IPS-20b (cell line): ENCODE results near the gene GNPTAB.

ENCODE experiments used
- H3K27ac ChIP-seq: one replicate; pipeline ENCODE4 v1.5.1; 2013; ENCODE audit warnings: low read length
- H3K27me3 ChIP-seq: 2 replicates; pipeline ENCODE4 v1.6.1; 2013; ENCODE audit warnings: mild to moderate bottlenecking, low read length, inconsistent platforms; ENCODE audit not compliant: insufficient read depth
- H3K36me3 ChIP-seq: 2 replicates; pipeline ENCODE4 v1.6.1; 2013; ENCODE audit warnings: low read depth, mild to moderate bottlenecking, inconsistent platforms, low read length, moderate library complexity; ENCODE audit not compliant: insufficient read depth
- H3K4me1 ChIP-seq: 2 replicates; pipeline ENCODE4 v1.6.1; 2013; ENCODE audit warnings: mild to moderate bottlenecking, control low read depth, inconsistent platforms, low read length, moderate library complexity; ENCODE audit not compliant: insufficient read depth
- H3K4me3 ChIP-seq: 2 replicates; pipeline ENCODE4 v1.5.1; 2013; ENCODE audit warnings: mild to moderate bottlenecking, low read length, inconsistent platforms
- H3K9ac ChIP-seq: 2 replicates; pipeline ENCODE4 v1.6.1; 2013; ENCODE audit warnings: low read depth, mild to moderate bottlenecking, inconsistent platforms, low read length, moderate library complexity
- H3K9me3 ChIP-seq: 2 replicates; pipeline ENCODE4 v1.6.1; 2013; ENCODE audit warnings: mild to moderate bottlenecking, low read depth, low read length, inconsistent platforms; ENCODE audit not compliant: insufficient read depth

The GNPTAB gene

GRCh38 chr12:101780599-101780998 lies 50.2 kb downstream of the GNPTAB start:
- Histone ChIP-seq H3K36me3 (peaks cover 67% of the 10 kb centered on the region), H3K4me1 (no peaks in the 10 kb centered on the region), H3K4me3 (no peak overlapping the region)

DNA sequence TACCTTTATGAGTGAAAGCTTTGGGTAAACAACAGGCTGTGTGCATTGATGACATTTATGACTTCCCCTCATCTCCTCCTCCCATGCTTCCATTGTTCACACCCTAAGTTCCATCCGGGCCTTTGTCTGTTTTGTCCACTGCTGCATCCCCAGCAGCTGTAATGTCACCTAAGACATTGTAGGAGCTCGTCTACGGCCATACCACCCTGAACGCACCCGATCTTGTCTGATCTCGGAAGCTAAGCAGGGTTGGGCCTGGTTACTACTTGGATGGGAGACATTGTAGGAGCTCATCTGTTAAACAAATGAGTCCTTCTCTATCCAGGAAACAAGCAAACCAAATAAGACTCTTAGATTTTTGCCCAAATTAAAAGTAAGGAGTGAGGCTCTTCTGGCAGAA lies 51.1 kb downstream of the GNPTAB start:
- Histone ChIP-seq H3K36me3 (peaks cover 58% of the 10 kb centered on the region), H3K9ac (no peak overlapping the region), H3K4me1 (no peaks in the 10 kb centered on the region)

More at GRCh38 chr12:101780599-101780998, 50.2 kb downstream of the GNPTAB start:
- Histone ChIP-seq H3K9me3 (no peaks in the 10 kb centered on the region), H3K27ac (no peak overlapping the region), H3K27me3 (no peaks in the 10 kb centered on the region), H3K9ac (no peak overlapping the region)

DNA sequence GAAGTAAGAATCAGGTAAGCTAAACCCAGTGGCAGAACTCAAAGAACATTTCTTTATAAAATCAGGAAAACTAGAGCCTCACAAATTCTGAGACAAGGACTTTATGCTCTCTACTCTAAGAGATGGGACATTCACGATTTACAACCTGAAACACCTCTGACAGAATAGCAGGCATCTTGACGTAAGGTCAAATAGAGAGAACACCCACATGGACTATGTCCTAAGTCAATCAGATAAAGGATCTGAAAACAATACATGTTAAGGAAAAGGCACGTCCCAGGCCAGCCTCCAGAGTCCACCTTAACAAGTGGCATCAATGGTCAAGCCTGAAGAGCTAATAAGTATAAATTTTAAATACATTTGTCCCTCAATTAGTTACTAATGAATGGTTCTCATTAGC lies 51.6 kb downstream of the GNPTAB start:
- no peak overlapping the region for H3K4me3 ChIP-seq
- H3K9me3 ChIP-seq, result no peaks in the 10 kb centered on the region
- H3K9ac ChIP-seq, result no peak overlapping the region
- no peaks in the 10 kb centered on the region for H3K27me3 ChIP-seq
- H3K36me3 ChIP-seq, result peaks cover 54% of the 10 kb centered on the region
- no peak overlapping the region for H3K27ac ChIP-seq
- no peaks in the 10 kb centered on the region for H3K4me1 ChIP-seq

More for the DNA sequence above, 51.1 kb downstream of the GNPTAB start:
- Histone ChIP-seq H3K4me3 (no peak overlapping the region), H3K27me3 (no peaks in the 10 kb centered on the region), H3K9me3 (no peaks in the 10 kb centered on the region), H3K27ac (no peak overlapping the region)

DNA sequence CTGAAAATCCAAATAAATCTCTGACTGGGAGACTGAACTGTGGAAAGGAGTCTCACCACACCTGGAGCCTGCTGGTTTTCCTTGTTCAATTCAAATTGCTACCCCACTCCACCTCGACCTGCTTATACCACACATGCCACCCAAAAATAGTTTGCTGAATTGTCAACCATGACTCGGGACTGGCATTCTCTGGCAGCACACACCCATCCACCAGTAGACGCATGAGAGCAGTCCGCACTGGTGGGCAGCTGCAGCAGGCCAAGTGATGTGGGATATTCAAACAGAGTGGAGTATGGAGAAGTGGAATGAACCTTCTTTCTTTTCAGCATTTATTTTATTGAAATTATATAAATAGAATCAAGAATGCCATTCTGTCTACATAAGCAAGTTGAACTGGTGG lies 52.8 kb downstream of the GNPTAB start:
- Histone ChIP-seq H3K4me3 (no peak overlapping the region), H3K27ac (no peak overlapping the region), H3K9ac (no peak overlapping the region), H3K4me1 (no peaks in the 10 kb centered on the region), H3K36me3 (peaks cover 56% of the 10 kb centered on the region), H3K27me3 (no peaks in the 10 kb centered on the region), H3K9me3 (no peaks in the 10 kb centered on the region)

- peaks cover 58% of the 10 kb centered on the region for H3K36me3 ChIP-seq
- no peaks in the 10 kb centered on the region for H3K4me1 ChIP-seq
- no peak overlapping the region for H3K9ac ChIP-seq
- H3K27ac ChIP-seq, result no peak overlapping the region
- H3K27me3 ChIP-seq, result no peaks in the 10 kb centered on the region
- no peaks in the 10 kb centered on the region for H3K9me3 ChIP-seq
- no peak overlapping the region for H3K4me3 ChIP-seq
Observed at GRCh38 chr12:101777485-101777884, 53.3 kb downstream of the GNPTAB start.

DNA sequence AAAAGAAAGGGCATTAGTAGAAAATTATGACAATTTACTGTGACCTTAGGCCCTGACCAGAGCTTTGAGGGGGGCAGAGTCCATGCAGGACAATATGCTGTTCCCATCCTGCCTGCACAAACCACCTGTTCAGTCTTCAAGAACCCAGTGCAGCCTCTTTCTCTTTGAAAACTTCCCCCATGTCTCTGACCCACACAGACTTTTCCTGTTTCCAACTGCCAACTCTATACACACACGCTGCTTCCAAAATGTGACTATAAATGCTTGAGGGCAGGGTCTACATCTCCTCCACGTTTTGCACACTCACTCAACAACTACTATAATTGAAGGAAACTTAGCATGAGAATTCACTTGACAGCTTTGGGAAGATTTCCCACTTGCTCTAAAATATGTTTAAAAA lies 54.9 kb downstream of the GNPTAB start:
- Histone ChIP-seq H3K27ac (no peak overlapping the region), H3K4me3 (no peak overlapping the region), H3K9me3 (no peaks in the 10 kb centered on the region), H3K27me3 (no peaks in the 10 kb centered on the region), H3K36me3 (peaks cover 61% of the 10 kb centered on the region), H3K4me1 (no peaks in the 10 kb centered on the region), H3K9ac (no peak overlapping the region)

- Histone ChIP-seq H3K4me1 (no peaks in the 10 kb centered on the region), H3K36me3 (peaks cover 61% of the 10 kb centered on the region), H3K27me3 (no peaks in the 10 kb centered on the region), H3K4me3 (no peak overlapping the region), H3K27ac (no peak overlapping the region), H3K9me3 (no peaks in the 10 kb centered on the region), H3K9ac (no peak overlapping the region)
Observed at GRCh38 chr12:101773650-101774162, 57.1 kb downstream of the GNPTAB start.

GRCh38 chr12:101772012-101772775 lies 58.6 kb downstream of the GNPTAB start:
- Histone ChIP-seq H3K4me3 (no peak overlapping the region), H3K9ac (no peak overlapping the region; the same call in 1 of the 2 replicates), H3K36me3 (peaks cover 70% of the 10 kb centered on the region), H3K27me3 (no peaks in the 10 kb centered on the region), H3K4me1 (no peaks in the 10 kb centered on the region), H3K27ac (no peak overlapping the region), H3K9me3 (no peaks in the 10 kb centered on the region)

DNA sequence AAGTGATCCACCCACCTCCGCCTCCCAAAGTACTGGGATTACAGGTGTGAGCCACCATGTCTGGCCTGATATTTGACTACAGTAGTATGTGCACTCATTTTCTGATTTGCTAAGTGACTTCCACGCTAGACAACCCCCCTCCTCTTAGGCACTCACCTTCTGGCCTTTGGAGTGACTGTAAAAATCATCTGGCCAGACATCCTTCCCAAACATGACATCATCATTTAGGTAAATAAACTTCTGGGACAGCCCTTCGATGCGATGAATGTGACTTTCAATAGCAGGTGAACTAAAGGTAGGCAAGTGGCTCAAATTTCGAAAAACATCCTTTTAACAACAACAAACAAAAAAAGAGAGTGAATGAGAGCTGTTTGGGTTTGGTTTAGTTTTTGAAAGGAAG lies 60.9 kb downstream of the GNPTAB start:
- H3K9ac ChIP-seq, result no peak overlapping the region
- no peak overlapping the region for H3K4me3 ChIP-seq
- H3K9me3 ChIP-seq, result no peaks in the 10 kb centered on the region
- no peaks in the 10 kb centered on the region for H3K4me1 ChIP-seq
- no peaks in the 10 kb centered on the region for H3K27me3 ChIP-seq
- no peak overlapping the region for H3K27ac ChIP-seq
- H3K36me3 ChIP-seq, result peaks cover 77% of the 10 kb centered on the region

DNA sequence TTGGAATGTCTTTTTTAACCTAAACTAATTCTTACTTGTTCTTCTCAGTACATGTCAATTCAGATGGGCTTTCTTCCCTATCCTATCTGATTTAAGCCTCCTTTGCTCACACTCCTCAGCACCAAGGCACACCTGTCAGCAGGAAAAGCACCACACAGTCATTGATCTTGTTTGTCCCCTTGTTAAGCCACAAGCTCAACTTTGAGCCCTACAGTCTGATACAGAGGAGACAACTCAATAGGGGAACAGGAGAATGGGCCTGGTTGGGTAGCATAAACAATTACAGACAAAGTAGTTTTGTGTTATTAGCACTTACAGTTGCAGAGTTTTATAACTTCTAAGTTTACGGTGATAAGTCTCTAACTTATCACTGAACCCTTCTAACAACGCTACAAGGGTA lies 62.0 kb downstream of the GNPTAB start:
- Histone ChIP-seq H3K9me3 (no peaks in the 10 kb centered on the region), H3K4me1 (no peaks in the 10 kb centered on the region), H3K27ac (no peak overlapping the region), H3K27me3 (no peaks in the 10 kb centered on the region), H3K4me3 (no peak overlapping the region), H3K9ac (no peak overlapping the region), H3K36me3 (peaks cover 88% of the 10 kb centered on the region)

DNA sequence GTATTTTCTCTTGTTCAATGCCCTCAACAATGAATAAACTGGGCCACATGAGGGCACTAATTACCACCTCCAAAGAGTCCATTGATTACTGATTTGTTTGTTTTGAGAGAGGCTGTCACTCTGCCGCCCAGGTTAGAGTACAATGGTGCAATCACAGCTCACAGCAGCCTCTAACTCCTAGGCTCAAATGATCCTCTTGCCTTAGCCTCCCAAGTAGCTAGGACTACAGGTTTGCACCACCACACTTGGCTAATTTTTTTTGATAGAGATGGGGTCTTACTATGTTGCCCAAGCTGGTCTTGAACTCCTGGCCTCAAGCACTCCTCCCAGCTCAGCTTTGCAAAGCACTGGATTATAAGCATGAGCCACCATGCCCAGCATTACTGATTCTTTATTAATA lies 63.2 kb downstream of the GNPTAB start:
- no peak overlapping the region for H3K27ac ChIP-seq

DNA sequence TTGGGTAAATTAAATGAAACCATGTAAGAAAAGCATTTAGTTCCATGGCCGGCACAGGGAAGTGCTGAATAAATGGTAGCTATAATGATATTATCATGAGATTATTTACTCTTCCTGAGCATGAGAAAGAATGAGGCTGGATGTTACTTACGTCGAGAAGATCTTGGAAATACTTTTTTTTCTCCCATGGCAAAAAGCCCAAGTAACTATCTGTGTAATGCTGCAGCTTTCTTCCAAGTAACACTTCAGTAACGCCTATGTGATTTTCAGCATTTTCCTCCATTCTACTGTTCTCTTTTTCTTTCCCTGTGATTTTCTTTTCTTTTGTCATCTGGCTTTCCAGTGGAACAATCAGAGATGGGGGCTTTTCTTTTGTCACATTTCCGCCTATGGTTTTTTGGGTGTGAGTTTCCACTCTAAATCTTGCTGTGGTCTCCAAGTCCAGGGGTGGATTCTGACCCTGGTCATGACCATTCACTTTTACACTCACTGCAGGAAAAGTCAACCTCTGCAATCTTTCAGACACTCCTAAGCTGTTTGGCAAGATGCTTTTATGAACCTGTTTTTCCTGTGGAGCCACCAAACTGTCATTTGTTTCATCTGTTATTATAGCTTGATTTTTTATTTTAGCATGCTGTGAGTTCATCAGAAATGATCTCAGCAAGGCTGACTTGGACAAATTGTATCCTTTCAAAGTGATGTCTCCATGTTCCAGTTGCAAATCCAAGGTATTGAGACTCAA lies 66.5 kb downstream of the GNPTAB start:
- H3K9ac ChIP-seq, result no peak overlapping the region
- no peaks in the 10 kb centered on the region for H3K9me3 ChIP-seq
- H3K27ac ChIP-seq, result no peak overlapping the region
- H3K27me3 ChIP-seq, result no peaks in the 10 kb centered on the region
- no peak overlapping the region for H3K4me3 ChIP-seq
- H3K36me3 ChIP-seq, result peaks cover 82% of the 10 kb centered on the region
- H3K4me1 ChIP-seq, result peaks cover 10% of the 10 kb centered on the region; the same call in 1 of the 2 replicates

More for the DNA sequence above, 63.2 kb downstream of the GNPTAB start:
- Histone ChIP-seq H3K9me3 (no peaks in the 10 kb centered on the region), H3K9ac (no peak overlapping the region), H3K27me3 (no peaks in the 10 kb centered on the region), H3K4me1 (no peaks in the 10 kb centered on the region), H3K4me3 (no peak overlapping the region), H3K36me3 (peaks cover 88% of the 10 kb centered on the region)
